ENCODE measurements around the gene TRAPPC12.
"Not testable (repeated sequence)": the region's sequence is repeated elsewhere in the genome, so short reads cannot be mapped to it uniquely, and the experiment has no call there.

The TRAPPC12 gene

GRCh38 chr2:3349211-3349693 is 30.2 kb upstream of the TRAPPC12 start:
- Histone ChIP-seq H3K27me3 (ENCODE audit: control insufficient read depth, insufficient read depth, low read length) (no peaks in the 10 kb centered on the region), H3K27ac (ENCODE audit: low read depth, low read length) (no peak overlapping the region), H3K9ac (ENCODE audit: low read length) (no peak overlapping the region), H3K4me3 (ENCODE audit: low read length) (no peak overlapping the region), H3K36me3 (ENCODE audit: control insufficient read depth, insufficient read depth, low read length) (peaks cover 8% of the 10 kb centered on the region), H3K4me1 (ENCODE audit: control insufficient read depth, insufficient read depth, low read length) (no peaks in the 10 kb centered on the region)

GRCh38 chr2:3354986-3355385 is 24.5 kb upstream of the TRAPPC12 start:
- Histone ChIP-seq H3K4me1 (ENCODE audit: control insufficient read depth, insufficient read depth, low read length) (no peaks in the 10 kb centered on the region), H3K36me3 (ENCODE audit: control insufficient read depth, insufficient read depth, low read length) (peaks cover 8% of the 10 kb centered on the region), H3K9ac (ENCODE audit: low read length) (no peak overlapping the region), H3K27me3 (ENCODE audit: control insufficient read depth, insufficient read depth, low read length) (no peaks in the 10 kb centered on the region), H3K4me3 (ENCODE audit: low read length) (no peak overlapping the region), H3K27ac (ENCODE audit: low read depth, low read length) (no peak overlapping the region)

DNA sequence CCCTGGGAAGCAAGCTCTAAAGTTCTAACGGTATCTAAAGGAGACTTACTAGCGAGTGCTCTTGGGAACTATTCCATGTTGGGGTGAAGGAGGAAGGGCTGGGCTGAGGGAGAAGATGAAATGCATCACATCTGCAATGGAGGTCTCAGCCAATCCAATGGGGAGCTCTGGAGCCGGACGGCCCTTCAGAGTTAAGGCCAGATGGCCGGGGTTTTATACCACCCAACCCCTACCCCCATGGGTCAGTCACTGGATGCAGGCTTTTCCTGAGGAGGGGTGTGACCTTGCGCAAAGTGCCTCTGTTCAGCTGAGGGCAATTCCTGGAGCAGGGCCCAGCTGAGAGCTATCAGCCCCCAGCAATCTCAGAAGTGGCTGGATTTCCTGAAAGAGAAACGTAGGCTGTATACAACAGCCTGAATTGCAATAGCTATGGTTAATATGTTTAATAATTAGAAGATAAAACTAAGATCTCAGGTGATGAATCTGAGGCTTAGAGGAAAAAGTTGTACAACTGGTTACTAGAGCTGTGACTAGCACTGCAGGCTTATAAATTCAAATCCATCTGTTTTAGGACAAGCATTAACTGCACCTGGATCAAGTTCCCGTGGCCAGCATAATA is 23.4 kb upstream of the TRAPPC12 start:
- Histone ChIP-seq H3K4me3 (ENCODE audit: low read length) (no peak overlapping the region), H3K9ac (ENCODE audit: low read length) (no peak overlapping the region), H3K27me3 (ENCODE audit: control insufficient read depth, insufficient read depth, low read length) (no peaks in the 10 kb centered on the region), H3K27ac (ENCODE audit: low read depth, low read length) (no peak overlapping the region), H3K36me3 (ENCODE audit: control insufficient read depth, insufficient read depth, low read length) (peaks cover 8% of the 10 kb centered on the region), H3K4me1 (ENCODE audit: control insufficient read depth, insufficient read depth, low read length) (no peaks in the 10 kb centered on the region)

- Histone ChIP-seq H3K4me3 (ENCODE audit: low read length) (no peak overlapping the region), H3K27me3 (ENCODE audit: control insufficient read depth, insufficient read depth, low read length) (no peaks in the 10 kb centered on the region), H3K27ac (ENCODE audit: low read depth, low read length) (no peak overlapping the region), H3K4me1 (ENCODE audit: control insufficient read depth, insufficient read depth, low read length) (no peaks in the 10 kb centered on the region), H3K9ac (ENCODE audit: low read length) (no peak overlapping the region), H3K36me3 (ENCODE audit: control insufficient read depth, insufficient read depth, low read length) (peaks cover 8% of the 10 kb centered on the region)
These were observed 22.7 kb upstream of the TRAPPC12 start for GRCh38 chr2:3356799-3357198.

DNA sequence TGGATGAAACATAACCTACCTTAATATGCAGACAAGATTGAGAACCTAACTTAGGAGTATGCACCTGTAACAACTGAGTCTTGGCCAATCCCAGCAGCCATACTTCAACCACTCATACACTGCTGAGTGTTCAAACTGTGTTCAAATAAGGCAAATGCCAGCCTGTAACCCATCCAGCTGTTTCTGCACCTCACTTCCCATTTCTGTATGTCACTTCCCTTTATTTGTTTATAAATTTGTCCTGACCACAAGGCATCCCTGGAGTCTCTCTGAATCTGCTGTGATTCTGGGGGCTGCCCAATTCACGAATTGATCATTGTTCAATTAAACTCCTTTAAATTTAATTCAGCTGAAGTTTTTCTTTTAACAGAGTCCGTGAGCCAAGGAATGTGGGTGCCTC is 22.0 kb upstream of the TRAPPC12 start:
- not testable (repeated sequence) for H3K27ac ChIP-seq (ENCODE audit: low read depth, low read length); H3K4me3 ChIP-seq (ENCODE audit: low read length); H3K9ac ChIP-seq (ENCODE audit: low read length); H3K27me3 ChIP-seq (ENCODE audit: control insufficient read depth, insufficient read depth, low read length); H3K36me3 ChIP-seq (ENCODE audit: control insufficient read depth, insufficient read depth, low read length); H3K4me1 ChIP-seq (ENCODE audit: control insufficient read depth, insufficient read depth, low read length)

DNA sequence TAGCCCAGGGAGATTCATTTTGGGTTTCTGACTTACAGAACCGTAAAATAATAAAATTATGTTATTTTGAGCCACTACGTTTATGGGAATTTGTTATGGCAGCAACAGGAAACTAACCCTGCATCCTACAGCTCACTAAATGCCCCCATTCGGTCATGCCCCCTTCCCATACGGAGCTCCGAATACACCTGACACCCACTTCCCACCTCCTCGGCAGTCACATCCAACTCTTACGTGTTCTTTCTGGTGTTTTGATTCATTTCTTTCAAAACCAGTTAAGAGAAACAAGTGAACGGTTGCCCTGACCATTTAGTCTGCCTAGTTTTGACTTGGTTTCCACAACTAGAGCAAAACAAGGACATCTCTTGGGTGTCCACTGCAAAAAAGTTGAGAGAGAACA is 21.6 kb upstream of the TRAPPC12 start:
- H3K9ac ChIP-seq (ENCODE audit: low read length), result no peak overlapping the region
- no peaks in the 10 kb centered on the region for H3K4me1 ChIP-seq (ENCODE audit: control insufficient read depth, insufficient read depth, low read length)
- no peak overlapping the region for H3K27ac ChIP-seq (ENCODE audit: low read depth, low read length)
- H3K36me3 ChIP-seq (ENCODE audit: control insufficient read depth, insufficient read depth, low read length), result peaks cover 5% of the 10 kb centered on the region
- no peak overlapping the region for H3K4me3 ChIP-seq (ENCODE audit: low read length)
- no peaks in the 10 kb centered on the region for H3K27me3 ChIP-seq (ENCODE audit: control insufficient read depth, insufficient read depth, low read length)

- no peak overlapping the region for H3K27ac ChIP-seq (ENCODE audit: low read depth, low read length)
- no peak overlapping the region for H3K4me3 ChIP-seq (ENCODE audit: low read length)
- no peaks in the 10 kb centered on the region for H3K4me1 ChIP-seq (ENCODE audit: control insufficient read depth, insufficient read depth, low read length)
- no peaks in the 10 kb centered on the region for H3K27me3 ChIP-seq (ENCODE audit: control insufficient read depth, insufficient read depth, low read length)
- H3K36me3 ChIP-seq (ENCODE audit: control insufficient read depth, insufficient read depth, low read length), result no peaks in the 10 kb centered on the region
- H3K9ac ChIP-seq (ENCODE audit: low read length), result no peak overlapping the region
These were observed 17.7 kb upstream of the TRAPPC12 start for GRCh38 chr2:3361518-3362389.

DNA sequence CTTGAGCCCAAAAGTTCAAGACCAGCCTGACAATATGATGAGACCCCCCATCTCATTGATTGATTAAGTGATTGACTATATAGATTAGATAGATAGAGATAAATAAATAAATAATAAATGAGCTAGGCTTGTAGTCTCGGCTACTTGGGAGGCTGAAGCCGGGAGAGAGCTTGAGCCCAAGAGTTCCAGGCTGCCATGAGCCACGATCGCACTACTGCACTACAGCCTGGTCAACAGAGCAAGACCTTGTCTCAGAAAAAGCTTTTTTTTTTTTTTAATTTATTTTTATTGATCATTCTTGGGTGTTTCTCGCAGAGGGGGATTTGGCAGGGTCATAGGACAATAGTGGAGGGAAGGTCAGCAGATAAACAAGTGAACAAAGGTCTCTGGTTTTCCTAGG is 14.3 kb upstream of the TRAPPC12 start:
- H3K9ac ChIP-seq (ENCODE audit: low read length), result no peak overlapping the region
- no peak overlapping the region for H3K4me3 ChIP-seq (ENCODE audit: low read length)
- H3K36me3 ChIP-seq (ENCODE audit: control insufficient read depth, insufficient read depth, low read length), result no peaks in the 10 kb centered on the region
- no peaks in the 10 kb centered on the region for H3K27me3 ChIP-seq (ENCODE audit: control insufficient read depth, insufficient read depth, low read length)
- H3K4me1 ChIP-seq (ENCODE audit: control insufficient read depth, insufficient read depth, low read length), result no peaks in the 10 kb centered on the region
- H3K27ac ChIP-seq (ENCODE audit: low read depth, low read length), result no peak overlapping the region

DNA sequence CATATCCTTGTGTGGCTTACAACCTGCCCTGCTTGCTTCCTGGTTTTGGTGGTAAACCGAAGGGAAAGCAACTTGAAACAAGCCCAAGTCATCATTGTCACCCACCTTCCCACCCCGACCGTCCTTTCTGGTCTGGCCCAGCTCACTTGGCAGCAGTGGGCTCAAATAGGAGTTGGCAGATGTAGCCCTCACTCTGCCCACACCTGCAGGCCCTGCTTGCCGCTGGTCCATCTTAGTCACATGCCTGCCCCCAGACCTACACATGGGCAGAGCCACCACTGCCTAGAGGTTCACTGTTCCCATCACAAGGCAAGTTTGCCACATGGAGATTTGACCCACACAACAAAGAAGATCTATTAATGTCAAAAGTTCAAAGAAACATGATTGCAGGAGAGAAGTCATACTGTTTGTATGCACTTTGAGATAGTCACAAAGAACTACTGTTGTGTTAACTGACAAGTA is 11.2 kb upstream of the TRAPPC12 start:
- Histone ChIP-seq H3K27me3 (ENCODE audit: control insufficient read depth, insufficient read depth, low read length) (no peaks in the 10 kb centered on the region), H3K9ac (ENCODE audit: low read length) (no peak overlapping the region), H3K4me1 (ENCODE audit: control insufficient read depth, insufficient read depth, low read length) (no peaks in the 10 kb centered on the region), H3K4me3 (ENCODE audit: low read length) (no peak overlapping the region), H3K36me3 (ENCODE audit: control insufficient read depth, insufficient read depth, low read length) (no peaks in the 10 kb centered on the region), H3K27ac (ENCODE audit: low read depth, low read length) (no peak overlapping the region)

DNA sequence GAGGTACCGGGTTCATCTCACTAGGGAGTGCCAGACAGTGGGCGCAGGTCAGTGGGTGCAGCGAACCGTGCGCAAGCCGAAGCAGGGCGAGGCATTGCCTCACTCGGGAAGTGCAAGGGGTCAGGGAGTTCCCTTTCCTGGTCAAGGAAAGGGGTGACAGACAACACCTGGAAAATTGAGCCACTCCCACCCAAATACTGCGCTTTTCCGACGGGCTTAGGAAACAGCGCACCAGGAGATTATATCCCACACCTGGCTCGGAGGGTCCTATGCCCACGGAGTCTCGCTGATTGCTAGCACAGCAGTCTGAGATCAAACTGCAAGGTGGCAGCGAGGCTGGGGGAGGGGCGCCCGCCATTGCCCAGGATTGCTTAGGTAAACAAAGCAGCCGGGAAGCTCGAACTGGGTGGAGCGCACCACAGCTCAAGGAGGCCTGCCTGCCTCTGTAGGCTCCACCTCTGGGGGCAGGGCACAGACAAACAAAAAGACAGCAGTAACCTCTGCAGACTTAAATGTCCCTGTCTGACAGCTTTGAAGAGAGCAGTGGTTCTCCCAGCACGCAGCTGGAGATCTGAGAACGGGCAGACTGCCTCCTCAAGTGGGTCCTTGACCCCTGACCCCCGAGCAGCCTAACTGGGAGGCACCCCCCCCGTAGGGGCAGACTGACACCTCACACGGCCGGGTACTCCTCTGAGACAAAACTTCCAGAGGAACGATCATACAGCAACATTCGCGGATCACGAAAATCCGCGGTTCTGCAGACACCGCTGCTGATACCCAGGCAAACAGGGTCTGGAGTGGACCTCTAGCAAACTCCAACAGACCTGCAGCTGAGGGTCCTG is 9.9 kb upstream of the TRAPPC12 start:
- H3K9ac ChIP-seq (ENCODE audit: low read length); H3K27me3 ChIP-seq (ENCODE audit: control insufficient read depth, insufficient read depth, low read length); H3K4me3 ChIP-seq (ENCODE audit: low read length); H3K36me3 ChIP-seq (ENCODE audit: control insufficient read depth, insufficient read depth, low read length); H3K4me1 ChIP-seq (ENCODE audit: control insufficient read depth, insufficient read depth, low read length); H3K27ac ChIP-seq (ENCODE audit: low read depth, low read length): not testable (repeated sequence)

- H3K36me3 ChIP-seq (ENCODE audit: control insufficient read depth, insufficient read depth, low read length), result no peaks in the 10 kb centered on the region
- no peak overlapping the region for H3K9ac ChIP-seq (ENCODE audit: low read length)
- H3K4me1 ChIP-seq (ENCODE audit: control insufficient read depth, insufficient read depth, low read length), result peaks cover 12% of the 10 kb centered on the region
- no peaks in the 10 kb centered on the region for H3K27me3 ChIP-seq (ENCODE audit: control insufficient read depth, insufficient read depth, low read length)
- peak overlapping the region; percentile 97 for H3K4me3 ChIP-seq (ENCODE audit: low read length)
- no peak overlapping the region for H3K27ac ChIP-seq (ENCODE audit: low read depth, low read length)
These were observed 2.7 kb upstream of the TRAPPC12 start for GRCh38 chr2:3376821-3377220.

DNA sequence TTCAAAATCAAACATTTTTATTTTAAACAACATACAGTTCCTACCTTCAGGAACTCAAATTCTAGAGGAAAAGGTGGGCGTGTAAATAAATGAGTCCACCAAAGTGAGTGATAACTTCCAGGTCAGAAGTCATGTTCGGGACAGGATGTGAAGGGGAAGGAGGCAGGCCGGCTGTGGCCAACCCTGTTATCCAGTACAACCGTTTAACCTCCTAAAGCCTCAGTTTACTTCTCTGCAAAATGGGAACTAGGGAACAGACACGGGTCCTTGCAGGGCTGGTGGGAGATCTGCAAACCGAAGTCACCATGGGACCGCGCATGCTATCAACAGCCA is 2.2 kb upstream of the TRAPPC12 start:
- H3K27ac ChIP-seq (ENCODE audit: low read depth, low read length), result no peak overlapping the region
- H3K36me3 ChIP-seq (ENCODE audit: control insufficient read depth, insufficient read depth, low read length), result no peaks in the 10 kb centered on the region
- peaks cover 12% of the 10 kb centered on the region for H3K4me1 ChIP-seq (ENCODE audit: control insufficient read depth, insufficient read depth, low read length)
- H3K4me3 ChIP-seq (ENCODE audit: low read length), result peak overlapping the region; percentile 97
- peak overlapping the region; percentile 36 for H3K9ac ChIP-seq (ENCODE audit: low read length)
- H3K27me3 ChIP-seq (ENCODE audit: control insufficient read depth, insufficient read depth, low read length), result no peaks in the 10 kb centered on the region
